Coronary artery (tissue), 2 donors: Measurements from ENCODE around the gene SGO1.

Source experiments
- DNase-seq: peaks from one replicate; pipeline ENCODE4 v3.0.0-alpha.2; 2017; ENCODE audit warnings: low spot score
- H3K27ac ChIP-seq, 2 donors: fragments of 200-600 bp; sonication (generic); one replicate each; pipeline ENCODE4 v1.5.1; 2016 to 2019
- H3K4me3 ChIP-seq: fragments of 200-600 bp; sonication (generic); 2 replicates; pipeline ENCODE4 v1.5.1; 2016; ENCODE audit warnings: mild to moderate bottlenecking, moderate library complexity
- TF ChIP-seq, protein P1 (sequence below): fragments of 200-600 bp; sonication (generic); IDR thresholded peaks from one replicate; pipeline ENCODE4 v1.5.1; 2019; ENCODE audit warnings: antibody characterized with exemption

Gene SGO1

DNA sequence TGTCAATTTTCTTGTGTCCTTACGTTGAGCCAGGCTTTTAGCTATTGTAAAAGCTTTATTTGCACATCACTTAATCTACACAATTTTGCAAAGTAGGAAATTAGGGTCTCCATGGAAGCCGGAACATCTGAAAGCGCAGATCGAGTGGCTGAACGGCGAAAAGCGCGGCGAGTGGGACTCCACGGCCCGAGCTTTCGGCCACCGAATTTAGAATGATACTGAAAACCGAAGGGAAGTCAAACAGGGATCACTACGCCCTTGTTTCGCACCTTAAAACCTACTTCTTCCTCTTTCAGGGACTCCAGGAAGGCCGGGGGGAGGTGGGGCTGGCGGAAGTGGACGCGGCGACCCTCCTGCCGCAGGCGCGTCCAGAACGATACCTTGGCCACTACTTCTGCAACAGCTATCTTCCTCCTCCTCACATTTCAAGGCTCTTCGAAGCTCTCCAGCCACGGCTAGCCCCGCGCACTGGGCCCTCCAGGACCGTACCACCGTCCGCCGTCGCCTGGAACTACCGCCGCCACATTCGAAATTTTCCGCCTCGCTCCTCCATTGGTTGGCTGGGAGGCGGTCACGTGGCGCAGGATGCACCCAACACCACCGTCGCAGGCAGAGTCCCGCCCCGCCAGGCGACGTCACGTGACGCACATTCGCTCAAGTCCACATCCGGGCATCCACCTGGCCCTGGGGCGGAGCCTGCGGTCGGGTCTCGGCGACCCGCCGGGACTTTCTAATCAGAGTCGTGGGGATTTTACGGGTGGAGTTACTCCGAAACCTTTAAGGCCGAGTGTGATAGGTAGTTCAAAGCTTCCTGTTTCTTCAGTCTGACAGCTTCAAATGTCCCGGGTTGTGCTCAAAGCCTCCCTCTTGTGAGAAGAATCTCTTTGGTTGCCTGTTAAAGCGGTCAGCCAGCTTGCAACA lies at the start of gene SGO1:
Gene SGO1 (minus strand): TSS at position 528 of the 921 bp plus-strand sequence. CDS start 2,179 bp downstream, outside the sequence.
- Histone ChIP-seq H3K27ac (peak within 1 kb of the TSS; percentile 82 to 84), H3K4me3 (peak within 1 kb of the TSS; percentile 75)
- TF ChIP-seq, protein P1, sequence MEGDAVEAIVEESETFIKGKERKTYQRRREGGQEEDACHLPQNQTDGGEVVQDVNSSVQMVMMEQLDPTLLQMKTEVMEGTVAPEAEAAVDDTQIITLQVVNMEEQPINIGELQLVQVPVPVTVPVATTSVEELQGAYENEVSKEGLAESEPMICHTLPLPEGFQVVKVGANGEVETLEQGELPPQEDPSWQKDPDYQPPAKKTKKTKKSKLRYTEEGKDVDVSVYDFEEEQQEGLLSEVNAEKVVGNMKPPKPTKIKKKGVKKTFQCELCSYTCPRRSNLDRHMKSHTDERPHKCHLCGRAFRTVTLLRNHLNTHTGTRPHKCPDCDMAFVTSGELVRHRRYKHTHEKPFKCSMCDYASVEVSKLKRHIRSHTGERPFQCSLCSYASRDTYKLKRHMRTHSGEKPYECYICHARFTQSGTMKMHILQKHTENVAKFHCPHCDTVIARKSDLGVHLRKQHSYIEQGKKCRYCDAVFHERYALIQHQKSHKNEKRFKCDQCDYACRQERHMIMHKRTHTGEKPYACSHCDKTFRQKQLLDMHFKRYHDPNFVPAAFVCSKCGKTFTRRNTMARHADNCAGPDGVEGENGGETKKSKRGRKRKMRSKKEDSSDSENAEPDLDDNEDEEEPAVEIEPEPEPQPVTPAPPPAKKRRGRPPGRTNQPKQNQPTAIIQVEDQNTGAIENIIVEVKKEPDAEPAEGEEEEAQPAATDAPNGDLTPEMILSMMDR = no peak
- DNase-seq = peak; percentile 99

DNA sequence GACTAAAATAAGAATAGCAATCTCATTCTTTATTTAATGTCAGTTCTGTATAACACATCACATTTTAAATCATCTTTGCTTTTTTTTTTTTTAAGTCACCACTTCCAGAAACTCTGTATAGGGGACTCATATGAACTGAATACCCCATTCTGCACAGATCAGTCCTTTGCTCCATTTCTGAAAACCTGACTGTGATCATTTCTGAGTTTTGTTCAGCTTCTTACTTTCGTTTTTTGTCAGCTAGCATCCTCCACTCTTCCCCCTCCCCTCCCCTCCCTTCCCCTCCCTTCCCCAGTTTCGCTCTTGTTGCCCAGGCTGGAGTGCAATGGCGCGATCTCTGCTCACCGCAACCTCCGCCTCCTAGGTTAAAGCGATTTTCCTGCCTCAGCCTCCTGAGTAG lies 49.8 kb upstream of the SGO1 start:
- TF ChIP-seq, protein P1 = no peak
- no peak overlapping the region for H3K27ac ChIP-seq
- no peak for DNase-seq
- H3K4me3 ChIP-seq = no peak overlapping the region

GRCh38 chr3:20232906-20233780 lies 47.1 kb upstream of the SGO1 start:
- H3K4me3 ChIP-seq = no peak overlapping the region
- no peak overlapping the region for H3K27ac ChIP-seq
- DNase-seq = no peak
- TF ChIP-seq, protein P1 = no peak

- Histone ChIP-seq H3K4me3 (no peak overlapping the region), H3K27ac (no peak overlapping the region)
- TF ChIP-seq, protein P1 = no peak
- no peak for DNase-seq
These were observed 44.9 kb upstream of the SGO1 start for GRCh38 chr3:20230954-20231353.

GRCh38 chr3:20225769-20226168 lies 39.8 kb upstream of the SGO1 start:
- TF ChIP-seq, protein P1 = peak; percentile 24
- Histone ChIP-seq H3K4me3 (no peak overlapping the region), H3K27ac (no peak overlapping the region)
- no peak for DNase-seq

DNA sequence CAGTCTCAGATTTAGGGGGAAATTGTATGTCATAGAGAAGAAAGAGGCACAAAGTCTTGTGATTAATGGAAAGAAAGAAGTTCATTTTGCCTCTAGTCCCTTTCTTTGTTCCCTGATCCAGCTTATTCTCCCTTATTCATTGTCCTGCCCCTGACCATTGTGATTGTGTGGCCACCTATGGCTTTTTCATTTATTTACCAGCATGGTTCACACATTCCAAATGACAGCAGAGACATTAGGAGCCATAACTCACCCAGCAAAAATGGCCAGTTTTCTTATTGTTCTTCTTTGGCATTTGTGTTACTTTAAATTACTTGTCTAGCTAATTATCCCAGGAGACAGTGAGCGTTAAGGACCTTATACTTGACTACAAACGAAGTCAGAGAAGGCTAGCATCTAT lies 36.3 kb upstream of the SGO1 start:
- no peak for DNase-seq
- TF ChIP-seq, protein P1 = no peak
- H3K4me3 ChIP-seq = no peak overlapping the region
- H3K27ac ChIP-seq = no peak overlapping the region
